Measurements from ENCODE around the gene KCP. TPM values are rescaled to one million over a fixed set of nuclear protein-coding genes. Genes with fewer than 3 reads are reported as not detected.

KCP gene
- total and polyA plus RNA-seq, 8 donors, result 0.73 to 2.3 (median 1.6) TPM; not detected in 5

GRCh38 chr7:128888756-128889095 lies 21.8 kb downstream of the KCP start:
- TF ChIP-seq EP300 (IDR thresholded peaks at IDR 0.05) (no peak), POLR2AphosphoS5 (IDR thresholded peaks at IDR 0.05) (no peak), POLR2A (IDR thresholded peaks at IDR 0.05) (no peak), CTCF (IDR thresholded peaks at IDR 0.05) (no peak)
- intact Hi-C loops (cut with DNase I; ENCODE audit: low total_unique reads), result loop anchor here (10.0 kb wide), 1 partner anchor 284 kb away; no protein-coding TSS in a partner anchor
- Histone ChIP-seq H3K4me1 (peaks cover 9 to 27% (median 13%) of the 10 kb centered on the region in 4 donors), H3K36me3 (no peaks in the 10 kb centered on the region), H3K27ac (no peak overlapping the region), H3K4me3 (no peak overlapping the region), H3K9me3 (no peaks in the 10 kb centered on the region), H3K27me3 (peaks cover 0 to 61% (median 17%) of the 10 kb centered on the region in 3 donors)
- 76 to 85% (median 82%) methylated on average over 10 to 11 of the region's 11 CpGs for WGBS, 5 donors
- no peak for DNase-seq

- peaks cover 9 to 27% (median 13%) of the 10 kb centered on the region in 4 donors for H3K4me1 ChIP-seq
- WGBS, 5 donors, result 74 to 85% (median 84%) methylated on average over 7 of the region's 7 CpGs
- no peak for DNase-seq
- H3K4me3 ChIP-seq, result no peak overlapping the region
- no peaks in the 10 kb centered on the region for H3K36me3 ChIP-seq
- H3K9me3 ChIP-seq, result no peaks in the 10 kb centered on the region
- intact Hi-C loops (cut with DNase I; ENCODE audit: low total_unique reads), result loop anchor here (10.0 kb wide), 1 partner anchor 283 kb away; no protein-coding TSS in a partner anchor
- no peak for TF ChIP-seq CTCF (IDR thresholded peaks at IDR 0.05)
- no peak for TF ChIP-seq POLR2A (IDR thresholded peaks at IDR 0.05)
- no peak for TF ChIP-seq EP300 (IDR thresholded peaks at IDR 0.05)
- no peak for TF ChIP-seq POLR2AphosphoS5 (IDR thresholded peaks at IDR 0.05)
- peaks cover 0 to 61% (median 17%) of the 10 kb centered on the region in 3 donors for H3K27me3 ChIP-seq
- no peak overlapping the region for H3K27ac ChIP-seq
Measured at GRCh38 chr7:128888039-128888755, 22.3 kb downstream of the KCP start.

GRCh38 chr7:128887169-128888038 lies 23.1 kb downstream of the KCP start:
- 80 to 90% (median 87%) methylated on average over 7 of the region's 7 CpGs for WGBS, 5 donors
- H3K4me3 ChIP-seq, result no peak overlapping the region
- peaks cover 0 to 58% (median 17%) of the 10 kb centered on the region in 3 donors for H3K27me3 ChIP-seq
- no peak for DNase-seq
- peaks cover 9 to 20% (median 13%) of the 10 kb centered on the region in 4 donors for H3K4me1 ChIP-seq
- TF ChIP-seq CTCF (IDR thresholded peaks at IDR 0.05) (no peak), EP300 (IDR thresholded peaks at IDR 0.05) (no peak), POLR2A (IDR thresholded peaks at IDR 0.05) (no peak), POLR2AphosphoS5 (IDR thresholded peaks at IDR 0.05) (no peak)
- no peaks in the 10 kb centered on the region for H3K36me3 ChIP-seq
- H3K9me3 ChIP-seq, result no peaks in the 10 kb centered on the region
- intact Hi-C loops (cut with DNase I; ENCODE audit: low total_unique reads), result loop anchor here (10.0 kb wide), 1 partner anchor 283 kb away; no protein-coding TSS in a partner anchor
- no peak overlapping the region for H3K27ac ChIP-seq

Data from stomach (tissue), 9 donors.